Naive B cell (primary cell): ENCODE results near the gene POLR1A. TPM values are rescaled to one million over a fixed set of nuclear protein-coding genes. Genes with fewer than 3 reads are reported as not detected.

Experiments used
- ATAC-seq, 2 donors: fragments of 150-1000 bp; cut with Tn5 transposase; 2 replicates each; pipeline ENCODE4 v1.10.0; 2021; ENCODE audit warnings: low read depth in 2 of 2, mild to moderate bottlenecking in 2 of 2, moderate library complexity in 2 of 2
- DNase-seq: peaks from one replicate; pipeline ENCODE4 v3.0.0; 2022
- H3K27ac Mint-ChIP-seq, 6 donors: one replicate each; pipeline ENCODE4 v1.8.0; 2020 to 2022; ENCODE audit warnings: mild to moderate bottlenecking in 6 of 6, mixed read lengths in 6 of 6, moderate library complexity in 5 of 6, inconsistent platforms in 2 of 6
- H3K27me3 Mint-ChIP-seq, 3 donors: one replicate each; pipeline ENCODE4 v1.8.0; 2021 to 2022; ENCODE audit warnings: mixed read lengths in 3 of 3, mild to moderate bottlenecking in 1 of 3
- H3K36me3 Mint-ChIP-seq, 2 donors: one replicate each; pipeline ENCODE4 v1.8.0; 2020 to 2022; ENCODE audit warnings: mixed read lengths in 2 of 2, inconsistent platforms in 1 of 2, mild to moderate bottlenecking in 1 of 2
- H3K4me1 Mint-ChIP-seq, 3 donors: one replicate each; pipeline ENCODE4 v1.8.0; 2020 to 2022; ENCODE audit warnings: mixed read lengths in 3 of 3, inconsistent platforms in 1 of 3, mild to moderate bottlenecking in 1 of 3, moderate library complexity in 1 of 3
- H3K4me3 Mint-ChIP-seq, 8 donors: one replicate each; pipeline ENCODE4 v1.8.0; 2020 to 2022; ENCODE audit warnings: mild to moderate bottlenecking in 8 of 8, mixed read lengths in 8 of 8, moderate library complexity in 8 of 8, inconsistent platforms in 2 of 8
- H3K9me3 Mint-ChIP-seq, 7 donors: one replicate each; pipeline ENCODE4 v1.8.0; 2020 to 2022; ENCODE audit warnings: mixed read lengths in 7 of 7, mild to moderate bottlenecking in 5 of 7, inconsistent platforms in 2 of 7, moderate library complexity in 1 of 7
- polyA plus RNA-seq, 6 donors: library from polyadenylated mRNA; unstranded; fragments of 300-500 nt; fragmentation: Illumina TruSeq; gene quantifications; one replicate each; pipeline ENCODE4 v1.2.3, GENCODE V29; 2021; ENCODE audit warnings: low read depth in 6 of 6

Gene POLR1A
- polyA plus RNA-seq, 6 donors from 2014 or later, result 1.9 to 6.2 (median 2.4) TPM; not detected in 1

DNA sequence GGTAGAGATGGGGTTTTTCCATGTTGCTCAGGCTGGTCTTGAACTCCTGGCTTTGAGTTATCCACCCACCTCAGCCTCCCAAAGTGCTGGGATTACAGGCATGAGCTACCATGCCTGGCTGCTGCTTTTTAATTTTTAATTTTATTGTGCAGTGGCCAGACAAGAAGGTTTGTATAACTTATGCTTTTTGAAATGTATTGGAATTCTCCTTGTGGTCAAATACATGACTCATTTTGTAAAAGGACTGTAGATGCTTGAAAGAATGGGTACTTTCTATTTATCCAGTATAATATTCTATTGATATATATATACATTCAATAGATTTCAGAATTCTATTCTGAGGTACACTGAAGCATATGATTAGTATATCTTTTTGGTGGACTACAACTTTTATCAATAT is 134.3 kb downstream of the POLR1A start:
- ATAC-seq (no peak), DNase-seq (no peak)
- Mint-ChIP-seq H3K4me3 (no peak overlapping the region), H3K4me1 (peaks cover 0 to 2% (median 0%) of the 10 kb centered on the region in 3 donors), H3K9me3 (peaks cover 6 to 11% (median 9%) of the 10 kb centered on the region in 7 donors), H3K36me3 (peaks cover 5 to 10% of the 10 kb centered on the region in 2 donors), H3K27me3 (no peaks in the 10 kb centered on the region), H3K27ac (no peak overlapping the region)

Other genes with a start within 250 kb of the POLR1A start
- gene ST3GAL5, start 216.9 kb downstream of the POLR1A start, polyA plus RNA-seq, result 10 to 100 TPM; 16.7 to 29.0 (median 20.9) TPM
- gene PTCD3, start 349 bp upstream of the POLR1A start, polyA plus RNA-seq, result 10 to 100 TPM; 28.8 to 51.9 (median 42.5) TPM
- gene IMMT, start 89.6 kb upstream of the POLR1A start, polyA plus RNA-seq, result 10 to 100 TPM; 30.3 to 53.9 (median 39.9) TPM
- 10 to 100 TPM; 13.6 to 34.5 (median 29.2) TPM for gene MRPL35, start 93.6 kb upstream of the POLR1A start, polyA plus RNA-seq
- under 1 TPM in 1 of 6 donors, not detected in 5; 0.11 TPM for gene REEP1, start 231.7 kb upstream of the POLR1A start, polyA plus RNA-seq